Neural progenitor cell (in vitro differentiated cells): ENCODE data around the gene ANKFY1.

Experiments
- EZH2 ChIP-seq: fragments of 200-600 bp; sonication (generic); IDR thresholded peaks from 2 replicates; pipeline ENCODE4 v1.6.1; 2017; ENCODE audit warnings: antibody characterized with exemption, mild to moderate bottlenecking, moderate library complexity
- TF ChIP-seq, protein P1 (sequence below): fragments of 200-600 bp; sonication (generic); IDR thresholded peaks from 2 replicates; pipeline ENCODE4 v1.5.1; 2017; ENCODE audit warnings: antibody characterized with exemption, mild to moderate bottlenecking

GRCh38 chr17:4136373-4136772, 127.4 kb downstream of the ANKFY1 start:
- no peak for TF ChIP-seq EZH2
- TF ChIP-seq, protein P1, sequence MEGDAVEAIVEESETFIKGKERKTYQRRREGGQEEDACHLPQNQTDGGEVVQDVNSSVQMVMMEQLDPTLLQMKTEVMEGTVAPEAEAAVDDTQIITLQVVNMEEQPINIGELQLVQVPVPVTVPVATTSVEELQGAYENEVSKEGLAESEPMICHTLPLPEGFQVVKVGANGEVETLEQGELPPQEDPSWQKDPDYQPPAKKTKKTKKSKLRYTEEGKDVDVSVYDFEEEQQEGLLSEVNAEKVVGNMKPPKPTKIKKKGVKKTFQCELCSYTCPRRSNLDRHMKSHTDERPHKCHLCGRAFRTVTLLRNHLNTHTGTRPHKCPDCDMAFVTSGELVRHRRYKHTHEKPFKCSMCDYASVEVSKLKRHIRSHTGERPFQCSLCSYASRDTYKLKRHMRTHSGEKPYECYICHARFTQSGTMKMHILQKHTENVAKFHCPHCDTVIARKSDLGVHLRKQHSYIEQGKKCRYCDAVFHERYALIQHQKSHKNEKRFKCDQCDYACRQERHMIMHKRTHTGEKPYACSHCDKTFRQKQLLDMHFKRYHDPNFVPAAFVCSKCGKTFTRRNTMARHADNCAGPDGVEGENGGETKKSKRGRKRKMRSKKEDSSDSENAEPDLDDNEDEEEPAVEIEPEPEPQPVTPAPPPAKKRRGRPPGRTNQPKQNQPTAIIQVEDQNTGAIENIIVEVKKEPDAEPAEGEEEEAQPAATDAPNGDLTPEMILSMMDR = no peak
